HCT116 (cell line): Measurements from ENCODE around the gene GALR3. TPM values are rescaled to one million over a fixed set of nuclear protein-coding genes. Genes with fewer than 3 reads are reported as not detected.

Source experiments
- ATAC-seq: fragments of 200-7000 bp; cut with Tn5 transposase; 2 replicates; pipeline ENCODE4 v1.9.1; 2020; ENCODE audit warnings: mild to moderate bottlenecking, moderate library complexity
- BruUV-seq: library from RNA; stranded (reverse); fragments of 400-500 nt; replicated peaks from 2 replicates; lab custom pipeline; 2021; lab: Mats Ljungman, UMichigan
- CTCF ChIA-PET: fragments of 300-600 bp; sonication (Branson Sonifier 250); formaldehyde crosslinking; loops from one replicate; lab custom pipeline; 2021; ENCODE audit warnings: antibody characterized with exemption; lab: Charles Lee
- POLR2A ChIA-PET: fragments of 300-600, 350-600 bp; sonication (Branson Sonifier 250); formaldehyde crosslinking; loops from one replicate; lab custom pipeline; 2021; ENCODE audit warnings: antibody characterized with exemption; lab: Charles Lee
- RAD21 ChIA-PET, 2 experiments: fragments of 300-600 bp; sonication (Branson Sonifier 250); formaldehyde crosslinking; loops; one replicate each; lab custom pipeline; 2023; ENCODE audit warnings: low total read pairs in 2 of 2; ENCODE audit not compliant: uncharacterized antibody in 2 of 2, unreplicated experiment in 2 of 2, low non-redundant PET in 1 of 2; lab: Charles Lee
- DNase-seq: peaks from one replicate; pipeline ENCODE4 v3.0.0-alpha.2; 2010; ENCODE audit warnings: low read depth, low spot score
- H2AFZ ChIP-seq: fragments of 200-600 bp; shearing (Covaris generic), sonication (generic); 2 replicates; pipeline ENCODE4 v1.6.1; 2017; ENCODE audit warnings: low read depth, mixed run types, mixed read lengths, antibody characterized with exemption, low read length; ENCODE audit not compliant: poor library complexity, severe bottlenecking
- H3K27ac ChIP-seq: 2 replicates; pipeline ENCODE4 v1.5.1; 2012; ENCODE audit warnings: low read depth, low read length
- H3K27me3 ChIP-seq: fragments of 200-600 bp; sonication (generic); 2 replicates; pipeline ENCODE4 v1.6.1; 2016; ENCODE audit warnings: mixed run types, low read length, mixed read lengths; ENCODE audit not compliant: insufficient read depth
- H3K36me3 ChIP-seq, 2 experiments: fragments of 200-500 bp in 1 of 2; fragments of 200-600 bp in 1 of 2; sonication (Bioruptor generic) in 1 of 2; sonication (generic) in 1 of 2; 2 replicates each; pipeline versions ENCODE4 v1.5.1 to v1.6.1; 2014 to 2016; ENCODE audit warnings: low read length in 2 of 2, inconsistent platforms in 1 of 2, mixed read lengths in 1 of 2, mixed run types in 1 of 2; ENCODE audit not compliant: insufficient read depth in 2 of 2, control insufficient read depth in 1 of 2
- H3K4me1 ChIP-seq, 2 experiments: fragments of 200-600 bp in 1 of 2; sonication (generic) in 1 of 2; 2 replicates each; pipeline versions ENCODE4 v1.5.1 to v1.6.1; 2012 to 2017; ENCODE audit warnings: low read length in 2 of 2, inconsistent platforms in 1 of 2, mild to moderate bottlenecking in 1 of 2, mixed read lengths in 1 of 2, mixed run types in 1 of 2, moderate library complexity in 1 of 2; ENCODE audit not compliant: insufficient read depth in 2 of 2, control insufficient read depth in 1 of 2
- H3K4me2 ChIP-seq: fragments of 200-600 bp; sonication (generic); 2 replicates; pipeline ENCODE4 v1.6.1; 2017; ENCODE audit warnings: mixed run types, low read length, mixed read lengths
- H3K4me3 ChIP-seq, 2 experiments: fragments of 200-600 bp in 1 of 2; sonication (generic) in 1 of 2; replicated peaks in 1 of 2; 2 replicates each; pipeline ENCODE4 v1.5.1; 2011 to 2016; ENCODE audit warnings: low read length in 2 of 2, control low read depth in 1 of 2, low read depth in 1 of 2, mild to moderate bottlenecking in 1 of 2, mixed read lengths in 1 of 2, mixed run types in 1 of 2
- H3K79me2 ChIP-seq: fragments of 200-600 bp; sonication (generic); 2 replicates; pipeline ENCODE4 v1.6.1; 2017; ENCODE audit warnings: mild to moderate bottlenecking, mixed run types, low read length, moderate library complexity, mixed read lengths; ENCODE audit not compliant: insufficient read depth
- H3K9ac ChIP-seq: fragments of 200-600 bp; sonication (generic); 2 replicates; pipeline ENCODE4 v1.6.1; 2016; ENCODE audit warnings: low read length, mixed read lengths
- H3K9me2 ChIP-seq: fragments of 200-600 bp; sonication (generic), shearing (Covaris generic); 2 replicates; pipeline ENCODE4 v1.6.1; 2017; ENCODE audit warnings: mixed run types, mild to moderate bottlenecking, moderate library complexity; ENCODE audit not compliant: insufficient read depth
- H3K9me3 ChIP-seq, 2 experiments: fragments of 200-500 bp in 1 of 2; fragments of 200-600 bp in 1 of 2; sonication (Bioruptor generic) in 1 of 2; sonication (generic) in 1 of 2; 2 replicates each; pipeline ENCODE4 v1.6.1; 2014 to 2017; ENCODE audit warnings: low read length in 2 of 2, mixed read lengths in 2 of 2, inconsistent platforms in 1 of 2, low read depth in 1 of 2, mild to moderate bottlenecking in 1 of 2, mixed run types in 1 of 2, moderate library complexity in 1 of 2; ENCODE audit not compliant: control insufficient read depth in 1 of 2, insufficient read depth in 1 of 2
- H4K20me1 ChIP-seq: fragments of 200-600 bp; sonication (generic), shearing (Covaris generic); 2 replicates; pipeline ENCODE4 v1.6.1; 2017; ENCODE audit warnings: mixed run types, mild to moderate bottlenecking, moderate library complexity; ENCODE audit not compliant: insufficient read depth
- CBX3 ChIP-seq: IDR thresholded peaks from 2 replicates; pipeline ENCODE4 v1.6.1; 2012; ENCODE audit warnings: low read depth
- CEBPB ChIP-seq: IDR thresholded peaks from 2 replicates; pipeline ENCODE4 v1.6.1; 2012; ENCODE audit warnings: low read depth
- ELF1 ChIP-seq: IDR thresholded peaks from 2 replicates; pipeline ENCODE4 v1.6.1; 2012; ENCODE audit warnings: low read depth, borderline replicate concordance
- EZH2 ChIP-seq: fragments of 200-600 bp; sonication (generic); IDR thresholded peaks from 2 replicates; pipeline ENCODE4 v1.6.1; 2017; ENCODE audit warnings: antibody characterized with exemption, mixed run types
- FOSL1 ChIP-seq: IDR thresholded peaks from 2 replicates; pipeline ENCODE4 v1.6.1; 2012; ENCODE audit warnings: low read depth
- JUND ChIP-seq: IDR thresholded peaks from 2 replicates; pipeline ENCODE4 v1.6.1; 2012
- POLR2A ChIP-seq: IDR thresholded peaks from 2 replicates; pipeline ENCODE4 v1.7.0; 2011; ENCODE audit warnings: borderline replicate concordance; ENCODE audit not compliant: insufficient read depth, insufficient read length; ENCODE audit errors: extremely low read depth
- POLR2AphosphoS5 ChIP-seq: IDR thresholded peaks from 2 replicates; pipeline ENCODE4 v1.6.1; 2011; ENCODE audit warnings: mild to moderate bottlenecking, low read depth, low read length, moderate library complexity
- RAD21 ChIP-seq: IDR thresholded peaks from 2 replicates; pipeline ENCODE4 v1.6.1; 2012; ENCODE audit warnings: low read depth, mild to moderate bottlenecking
- SIN3A ChIP-seq: IDR thresholded peaks from 2 replicates; pipeline ENCODE4 v1.6.1; 2012; ENCODE audit warnings: low read depth
- SRF ChIP-seq: IDR thresholded peaks from 2 replicates; pipeline ENCODE4 v1.6.1; 2012; ENCODE audit warnings: low read depth
- TCF7L2 ChIP-seq: IDR thresholded peaks from 2 replicates; pipeline ENCODE4 v1.7.0; 2011; ENCODE audit warnings: borderline replicate concordance, inconsistent platforms; ENCODE audit not compliant: insufficient read depth, insufficient read length; ENCODE audit errors: extremely low read depth
- ZBTB33 ChIP-seq: IDR thresholded peaks from 2 replicates; pipeline ENCODE4 v1.6.1; 2011; ENCODE audit warnings: mild to moderate bottlenecking, low read length, moderate library complexity; ENCODE audit not compliant: insufficient replicate concordance; ENCODE audit errors: extremely low read depth
- ZFX ChIP-seq: fragments of 450-650 bp; IDR thresholded peaks from 2 replicates; pipeline ENCODE4 v1.6.1; 2017
- ZNF274 ChIP-seq: fragments of 200-500 bp; sonication (Bioruptor generic); IDR thresholded peaks from 2 replicates; pipeline ENCODE4 v1.6.1; 2014; ENCODE audit warnings: mild to moderate bottlenecking, low read depth, low read length, inconsistent platforms
- intact Hi-C: fragments of 100-400 bp; cut with micrococcal nuclease; formaldehyde crosslinking; loops from 2 replicates; pipeline ENCODE4 v1.10.0; 2022
- total RNA-seq: library from RNA; stranded (reverse); gene quantifications from one replicate; pipeline ENCODE4 v1.2.1, GENCODE V29; 2021; ENCODE audit not compliant: unreplicated experiment
- TF ChIP-seq, protein P1 (sequence below): IDR thresholded peaks from 2 replicates; pipeline ENCODE4 v1.6.1; 2012; ENCODE audit warnings: low read depth
- TF ChIP-seq, protein P2 (sequence below): IDR thresholded peaks from 2 replicates; pipeline ENCODE4 v1.6.1; 2012
- TF ChIP-seq, protein P3 (sequence below): IDR thresholded peaks from 2 replicates; pipeline ENCODE4 v1.6.1; 2012

GALR3 gene
- total RNA-seq, 1 experiment from 2014 or later, result 0.32 TPM

- no peak for TF ChIP-seq ZBTB33
- TF ChIP-seq SIN3A, result no peak
- TF ChIP-seq TCF7L2, result no peak
- no peak for TF ChIP-seq RAD21
- no peak for TF ChIP-seq FOSL1
- TF ChIP-seq, protein P1, sequence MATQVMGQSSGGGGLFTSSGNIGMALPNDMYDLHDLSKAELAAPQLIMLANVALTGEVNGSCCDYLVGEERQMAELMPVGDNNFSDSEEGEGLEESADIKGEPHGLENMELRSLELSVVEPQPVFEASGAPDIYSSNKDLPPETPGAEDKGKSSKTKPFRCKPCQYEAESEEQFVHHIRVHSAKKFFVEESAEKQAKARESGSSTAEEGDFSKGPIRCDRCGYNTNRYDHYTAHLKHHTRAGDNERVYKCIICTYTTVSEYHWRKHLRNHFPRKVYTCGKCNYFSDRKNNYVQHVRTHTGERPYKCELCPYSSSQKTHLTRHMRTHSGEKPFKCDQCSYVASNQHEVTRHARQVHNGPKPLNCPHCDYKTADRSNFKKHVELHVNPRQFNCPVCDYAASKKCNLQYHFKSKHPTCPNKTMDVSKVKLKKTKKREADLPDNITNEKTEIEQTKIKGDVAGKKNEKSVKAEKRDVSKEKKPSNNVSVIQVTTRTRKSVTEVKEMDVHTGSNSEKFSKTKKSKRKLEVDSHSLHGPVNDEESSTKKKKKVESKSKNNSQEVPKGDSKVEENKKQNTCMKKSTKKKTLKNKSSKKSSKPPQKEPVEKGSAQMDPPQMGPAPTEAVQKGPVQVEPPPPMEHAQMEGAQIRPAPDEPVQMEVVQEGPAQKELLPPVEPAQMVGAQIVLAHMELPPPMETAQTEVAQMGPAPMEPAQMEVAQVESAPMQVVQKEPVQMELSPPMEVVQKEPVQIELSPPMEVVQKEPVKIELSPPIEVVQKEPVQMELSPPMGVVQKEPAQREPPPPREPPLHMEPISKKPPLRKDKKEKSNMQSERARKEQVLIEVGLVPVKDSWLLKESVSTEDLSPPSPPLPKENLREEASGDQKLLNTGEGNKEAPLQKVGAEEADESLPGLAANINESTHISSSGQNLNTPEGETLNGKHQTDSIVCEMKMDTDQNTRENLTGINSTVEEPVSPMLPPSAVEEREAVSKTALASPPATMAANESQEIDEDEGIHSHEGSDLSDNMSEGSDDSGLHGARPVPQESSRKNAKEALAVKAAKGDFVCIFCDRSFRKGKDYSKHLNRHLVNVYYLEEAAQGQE, result no peak
- no peak for TF ChIP-seq EZH2
- TF ChIP-seq, protein P2, sequence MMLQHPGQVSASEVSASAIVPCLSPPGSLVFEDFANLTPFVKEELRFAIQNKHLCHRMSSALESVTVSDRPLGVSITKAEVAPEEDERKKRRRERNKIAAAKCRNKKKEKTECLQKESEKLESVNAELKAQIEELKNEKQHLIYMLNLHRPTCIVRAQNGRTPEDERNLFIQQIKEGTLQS, result no peak
- TF ChIP-seq ZFX, result no peak
- no peak for TF ChIP-seq ZNF274
- TF ChIP-seq CBX3, result no peak
- TF ChIP-seq, protein P3, sequence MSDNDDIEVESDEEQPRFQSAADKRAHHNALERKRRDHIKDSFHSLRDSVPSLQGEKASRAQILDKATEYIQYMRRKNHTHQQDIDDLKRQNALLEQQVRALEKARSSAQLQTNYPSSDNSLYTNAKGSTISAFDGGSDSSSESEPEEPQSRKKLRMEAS, result no peak
- no peak for TF ChIP-seq POLR2A
- no peak for TF ChIP-seq SRF
- TF ChIP-seq JUND, result no peak
- TF ChIP-seq CEBPB, result no peak
- TF ChIP-seq POLR2AphosphoS5, result no peak
- TF ChIP-seq ELF1, result no peak
- Histone ChIP-seq H3K79me2 (no peaks in the 10 kb centered on the region), H4K20me1 (no peaks in the 10 kb centered on the region), H3K9me2 (no peaks in the 10 kb centered on the region), H3K27ac (no peak overlapping the region), H2AFZ (no peak overlapping the region), H3K4me1 (peaks cover 13 to 46% of the 10 kb centered on the region in 2 experiments), H3K4me2 (no peak overlapping the region), H3K4me3 (no peak overlapping the region), H3K9me3 (no peaks in the 10 kb centered on the region), H3K27me3 (no peaks in the 10 kb centered on the region), H3K9ac (no peak overlapping the region), H3K36me3 (no peaks in the 10 kb centered on the region)
- BruUV-seq, result no TSS peak
- POLR2A ChIA-PET, result no interaction called here
- CTCF ChIA-PET, result no interaction called here
- RAD21 ChIA-PET, result no interaction called here
- intact Hi-C loops, result loop anchor here (5.0 kb wide), 2 partner anchors 153 to 168 kb away; partner anchors contain the start of gene SH3BP1
- ATAC-seq, result no peak
- no peak for DNase-seq
These were observed 32.9 kb upstream of the GALR3 start for GRCh38 chr22:37790234-37790633.
